ENCODE data around the gene GATA5. TPM values are rescaled to one million over a fixed set of nuclear protein-coding genes. Genes with fewer than 3 reads are reported as not detected.

Gene GATA5
- total and polyA plus RNA-seq, 8 donors, result 3.1 to 16.4 (median 9.3) TPM; not detected in 1

DNA sequence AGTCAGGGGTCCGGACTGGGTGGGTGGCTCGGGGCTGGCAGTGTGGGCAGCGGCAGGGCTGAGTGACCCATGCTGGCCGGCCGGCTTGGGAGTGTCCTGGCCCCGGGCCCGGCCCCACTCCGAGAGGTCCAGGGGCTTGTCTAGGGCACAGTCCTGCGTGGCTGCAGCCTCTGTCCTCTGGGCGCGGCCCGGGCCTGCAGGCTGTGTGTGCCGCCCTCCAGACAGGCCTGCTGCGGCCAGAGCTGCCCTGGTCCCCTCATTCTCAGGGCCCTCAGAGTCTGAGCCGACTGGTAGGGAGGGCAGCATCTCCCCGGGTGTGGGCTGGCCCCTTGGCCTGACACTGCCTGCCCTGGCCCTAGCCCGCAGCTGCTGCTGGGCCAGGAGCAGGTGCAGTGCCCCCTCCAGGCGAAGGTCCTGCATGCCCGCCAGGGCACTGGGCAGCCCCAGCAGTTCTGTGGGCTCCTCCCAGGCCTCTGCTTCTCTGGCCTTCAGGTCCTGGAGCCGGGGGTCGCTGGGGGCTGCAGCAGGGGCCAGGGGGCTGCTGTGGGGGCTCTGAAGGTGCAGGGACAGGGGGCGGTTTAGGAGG lies 61.8 kb downstream of the GATA5 start:
- intact Hi-C loops (cut with DNase I; ENCODE audit: low total_unique reads), result no loop called here
- no peak for TF ChIP-seq POLR2AphosphoS5 (IDR thresholded peaks at IDR 0.05)
- TF ChIP-seq POLR2A (IDR thresholded peaks at IDR 0.05), result no peak
- TF ChIP-seq EP300 (IDR thresholded peaks at IDR 0.05), result no peak
- TF ChIP-seq, protein P1, sequence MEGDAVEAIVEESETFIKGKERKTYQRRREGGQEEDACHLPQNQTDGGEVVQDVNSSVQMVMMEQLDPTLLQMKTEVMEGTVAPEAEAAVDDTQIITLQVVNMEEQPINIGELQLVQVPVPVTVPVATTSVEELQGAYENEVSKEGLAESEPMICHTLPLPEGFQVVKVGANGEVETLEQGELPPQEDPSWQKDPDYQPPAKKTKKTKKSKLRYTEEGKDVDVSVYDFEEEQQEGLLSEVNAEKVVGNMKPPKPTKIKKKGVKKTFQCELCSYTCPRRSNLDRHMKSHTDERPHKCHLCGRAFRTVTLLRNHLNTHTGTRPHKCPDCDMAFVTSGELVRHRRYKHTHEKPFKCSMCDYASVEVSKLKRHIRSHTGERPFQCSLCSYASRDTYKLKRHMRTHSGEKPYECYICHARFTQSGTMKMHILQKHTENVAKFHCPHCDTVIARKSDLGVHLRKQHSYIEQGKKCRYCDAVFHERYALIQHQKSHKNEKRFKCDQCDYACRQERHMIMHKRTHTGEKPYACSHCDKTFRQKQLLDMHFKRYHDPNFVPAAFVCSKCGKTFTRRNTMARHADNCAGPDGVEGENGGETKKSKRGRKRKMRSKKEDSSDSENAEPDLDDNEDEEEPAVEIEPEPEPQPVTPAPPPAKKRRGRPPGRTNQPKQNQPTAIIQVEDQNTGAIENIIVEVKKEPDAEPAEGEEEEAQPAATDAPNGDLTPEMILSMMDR (IDR thresholded peaks at IDR 0.05), result no peak
- no peaks in the 10 kb centered on the region for H3K36me3 ChIP-seq
- H3K4me1 ChIP-seq, result peaks cover 26 to 56% (median 35%) of the 10 kb centered on the region in 4 donors
- whole genome bisulfite sequencing, 5 donors, result 61 to 93% (median 69%) methylated on average over 2 to 22 of the region's 22 CpGs
- no peak overlapping the region for H3K4me3 ChIP-seq
- H3K27ac ChIP-seq, result no peak overlapping the region
- peaks cover 0 to 35% (median 0%) of the 10 kb centered on the region in 3 donors for H3K27me3 ChIP-seq
- DNase-seq, result no peak
- no peaks in the 10 kb centered on the region for H3K9me3 ChIP-seq

Other genes with a start within 250 kb of the GATA5 start
- gene OSBPL2, start 237.5 kb downstream of the GATA5 start, total RNA-seq, result 10 to 100 TPM; 23.2 to 83.4 (median 66.3) TPM
- 10 to 100 TPM; 15.1 to 19.7 (median 19.7) TPM for gene OSBPL2, start 237.5 kb downstream of the GATA5 start, polyA plus RNA-seq
- gene ADRM1, start 173.0 kb downstream of the GATA5 start, total RNA-seq, result 100 to 1,000 TPM in 2 of 5 donors, 10 to 100 TPM in 3; 42.0 to 130 (median 68.4) TPM
- 10 to 100 TPM; 82.3 to 91.3 (median 85.0) TPM for gene ADRM1, start 173.0 kb downstream of the GATA5 start, polyA plus RNA-seq
- gene LAMA5, start 108.7 kb downstream of the GATA5 start, total RNA-seq, result 100 to 1,000 TPM in 2 of 5 donors, 10 to 100 TPM in 3; 42.2 to 278 (median 86.9) TPM
- 100 to 1,000 TPM in 1 of 3 donors, 10 to 100 TPM in 2; 41.4 to 278 (median 72.3) TPM for gene LAMA5, start 108.7 kb downstream of the GATA5 start, polyA plus RNA-seq
- gene RPS21, start 88.9 kb downstream of the GATA5 start, total RNA-seq, result 1,000 to 10,000 TPM in 3 of 5 donors, 100 to 1,000 TPM in 2; 239 to 2,998 (median 1,528) TPM
- 1,000 to 10,000 TPM; 4,606 to 7,615 (median 4,647) TPM for gene RPS21, start 88.9 kb downstream of the GATA5 start, polyA plus RNA-seq
- 1 to 10 TPM in 4 of 5 donors, under 1 TPM in 1; 0.55 to 7.8 (median 1.4) TPM for gene CABLES2, start 68.7 kb downstream of the GATA5 start, total RNA-seq
- gene CABLES2, start 68.7 kb downstream of the GATA5 start, polyA plus RNA-seq, result 1 to 10 TPM; 2.0 to 3.2 (median 2.5) TPM
- gene RBBP8NL, start 48.5 kb downstream of the GATA5 start, total RNA-seq, result 1 to 10 TPM in 1 of 5 donors, under 1 TPM in 2, not detected in 2; 0.45 to 2.3 (median 0.55) TPM
- 1 to 10 TPM; 2.1 to 8.0 (median 5.7) TPM for gene RBBP8NL, start 48.5 kb downstream of the GATA5 start, polyA plus RNA-seq
- gene SLCO4A1, start 166.5 kb upstream of the GATA5 start, total RNA-seq, result 10 to 100 TPM in 3 of 5 donors, 1 to 10 TPM in 1, under 1 TPM in 1; 0.58 to 44.3 (median 20.7) TPM
- 10 to 100 TPM in 1 of 3 donors, 1 to 10 TPM in 2; 4.4 to 14.7 (median 9.0) TPM for gene SLCO4A1, start 166.5 kb upstream of the GATA5 start, polyA plus RNA-seq
- 10 to 100 TPM in 1 of 5 donors, not detected in 4; 15.9 TPM for gene NTSR1, start 232.8 kb upstream of the GATA5 start, total RNA-seq
- gene NTSR1, start 232.8 kb upstream of the GATA5 start, polyA plus RNA-seq, result under 1 TPM in 2 of 3 donors, not detected in 1; 0.06 to 0.28 TPM

All from stomach (tissue), 9 donors.